PC-3 (cell line): ENCODE data around the gene TGFB2. TPM values are rescaled to one million over a fixed set of nuclear protein-coding genes. Genes with fewer than 3 reads are reported as not detected.

ENCODE experiments used
- ATAC-seq: fragments of 200-7000 bp; cut with Tn5 transposase; 2 replicates; pipeline ENCODE4 v1.9.1; 2020; ENCODE audit warnings: mild to moderate bottlenecking, moderate library complexity
- BruUV-seq: library from RNA; stranded (reverse); fragments of 400-500 nt; replicated peaks from 2 replicates; lab custom pipeline; 2021; lab: Mats Ljungman, UMichigan
- CTCF ChIA-PET: fragments of 300-600 bp; sonication (Branson Sonifier 250); formaldehyde crosslinking; loops from one replicate; lab custom pipeline; 2022; ENCODE audit warnings: antibody characterized with exemption; lab: Charles Lee
- POLR2A ChIA-PET: fragments of 300-600 bp; sonication (Branson Sonifier 250); formaldehyde crosslinking; loops from one replicate; lab custom pipeline; 2022; ENCODE audit warnings: antibody characterized with exemption; ENCODE audit not compliant: unreplicated experiment; lab: Charles Lee
- DNase-seq: peaks from one replicate; pipeline ENCODE4 v3.0.0-alpha.2; 2015
- H2AFZ ChIP-seq: fragments of 300-600 bp; sonication (generic); 2 replicates; pipeline ENCODE4 v1.6.0; 2016; ENCODE audit warnings: antibody characterized with exemption, low read length
- H3F3A ChIP-seq: fragments of 300-600 bp; sonication (generic); one replicate; pipeline ENCODE4 v1.6.0; 2017; ENCODE audit warnings: antibody characterized with exemption, low read length, control low read depth, mild to moderate bottlenecking; ENCODE audit not compliant: unreplicated experiment
- H3K27ac ChIP-seq: fragments of 300-600 bp; sonication (generic); 2 replicates; pipeline ENCODE4 v1.5.1; 2016; ENCODE audit warnings: mild to moderate bottlenecking, low read length
- H3K27me3 ChIP-seq: fragments of 300-600 bp; sonication (generic); 2 replicates; pipeline ENCODE4 v1.6.1; 2016; ENCODE audit warnings: low read length, mixed read lengths
- H3K36me3 ChIP-seq: fragments of 300-600 bp; sonication (generic); 2 replicates; pipeline ENCODE4 v1.6.1; 2016; ENCODE audit warnings: low read depth, mixed run types, low read length, mixed read lengths
- H3K4me1 ChIP-seq: fragments of 300-600 bp; sonication (generic); 2 replicates; pipeline ENCODE4 v1.5.1; 2016; ENCODE audit warnings: low read length; ENCODE audit not compliant: insufficient read depth
- H3K4me2 ChIP-seq: fragments of 300-600 bp; sonication (generic); 2 replicates; pipeline ENCODE4 v1.6.0; 2016; ENCODE audit warnings: low read length
- H3K4me3 ChIP-seq: fragments of 300-600 bp; sonication (generic); 2 replicates; pipeline ENCODE4 v1.5.1; 2016; ENCODE audit warnings: mild to moderate bottlenecking, low read length, mixed read lengths
- H3K79me2 ChIP-seq: fragments of 300-600 bp; sonication (generic); 2 replicates; pipeline ENCODE4 v1.6.1; 2017; ENCODE audit warnings: low read length, mixed read lengths
- H3K9ac ChIP-seq: fragments of 300-600 bp; sonication (generic); 2 replicates; pipeline ENCODE4 v1.6.0; 2016; ENCODE audit warnings: mild to moderate bottlenecking, low read length
- H3K9me2 ChIP-seq: fragments of 300-600 bp; sonication (generic); replicated peaks from 2 replicates; pipeline ENCODE4 v1.6.1; 2016; ENCODE audit warnings: mixed run types, low read length, mixed read lengths
- H3K9me3 ChIP-seq: fragments of 300-600 bp; sonication (generic); 2 replicates; pipeline ENCODE4 v1.6.1; 2016; ENCODE audit warnings: low read length, mixed read lengths
- H4K20me1 ChIP-seq: fragments of 300-600 bp; sonication (generic); 2 replicates; pipeline ENCODE4 v1.6.1; 2016; ENCODE audit warnings: low read length, mixed read lengths
- CTCF ChIP-seq: fragments of 300-600 bp; sonication (generic); conservative IDR thresholded peaks from 2 replicates; pipeline ENCODE4 v1.5.1; 2017; ENCODE audit warnings: antibody characterized with exemption, low read depth, mild to moderate bottlenecking, low read length
- EZH2 ChIP-seq: fragments of 300-600 bp; sonication (generic); IDR thresholded peaks from one replicate; pipeline ENCODE4 v1.6.1; 2017; ENCODE audit warnings: antibody characterized with exemption, mild to moderate bottlenecking, low read length; ENCODE audit not compliant: unreplicated experiment
- EZH2phosphoT487 ChIP-seq: fragments of 300-600 bp; sonication (generic); IDR thresholded peaks from 2 replicates; pipeline ENCODE4 v1.6.1; 2018; ENCODE audit warnings: mild to moderate bottlenecking, antibody characterized with exemption, low read length, borderline replicate concordance
- intact Hi-C: fragments of 100-400 bp; cut with micrococcal nuclease; formaldehyde crosslinking; loops from 2 replicates; pipeline ENCODE4 v1.9.0; 2023
- total RNA-seq: library from RNA; depleted of rRNA; stranded (reverse); fragments of >200 nt; gene quantifications from 2 replicates; pipeline ENCODE4 v1.2.3, GENCODE V29; 2014

TGFB2 gene
- total RNA-seq, 1 experiment from 2014 or later = 50.3 TPM

GRCh38 chr1:218456444-218456843 lies 111.3 kb downstream of the TGFB2 start:
- H3K9ac ChIP-seq = no peak overlapping the region
- ChIA-PET POLR2A (no interaction called here), CTCF (no interaction called here)
- DNase-seq (no peak), ATAC-seq (no peak)
- no peaks in the 10 kb centered on the region for H3K27me3 ChIP-seq
- no TSS peak for BruUV-seq
- H3K4me2 ChIP-seq = no peak overlapping the region
- H3F3A ChIP-seq = no peaks in the 10 kb centered on the region
- no peak overlapping the region for H3K27ac ChIP-seq
- H3K4me3 ChIP-seq = no peak overlapping the region
- no peaks in the 10 kb centered on the region for H3K9me2 ChIP-seq
- no peaks in the 10 kb centered on the region for H3K9me3 ChIP-seq
- H3K79me2 ChIP-seq = no peaks in the 10 kb centered on the region
- intact Hi-C loops = no loop called here
- peaks cover 33% of the 10 kb centered on the region for H3K4me1 ChIP-seq
- no peak overlapping the region for H2AFZ ChIP-seq
- TF ChIP-seq EZH2phosphoT487 (no peak), CTCF (no peak), EZH2 (no peak)
- no peaks in the 10 kb centered on the region for H4K20me1 ChIP-seq
- no peaks in the 10 kb centered on the region for H3K36me3 ChIP-seq

GRCh38 chr1:218459450-218459849 lies 114.3 kb downstream of the TGFB2 start:
- H3K9me2 ChIP-seq = no peaks in the 10 kb centered on the region
- peak overlapping the region; percentile 64 for H2AFZ ChIP-seq
- CTCF ChIA-PET = interaction anchor here (0.7 to 0.9 kb wide), 2 partner anchors 39 to 79 kb away, joined by 3 read pairs; no protein-coding TSS in a partner anchor
- H3K27ac ChIP-seq = peak overlapping the region; percentile 56
- peak overlapping the region; percentile 10; the same call in 1 of the 2 replicates for H3K4me3 ChIP-seq
- ATAC-seq (no peak), DNase-seq (no peak)
- TSS peak; percentile 82 for BruUV-seq
- H3K9ac ChIP-seq = no peak overlapping the region
- H3K27me3 ChIP-seq = no peaks in the 10 kb centered on the region
- intact Hi-C loops = no loop called here
- H3F3A ChIP-seq = no peaks in the 10 kb centered on the region
- peak overlapping the region; percentile 73 for H3K4me2 ChIP-seq
- POLR2A ChIA-PET = interaction anchor here (0.6 kb wide), 1 partner anchor 1090 kb away, joined by 3 read pairs; no protein-coding TSS in a partner anchor
- no peaks in the 10 kb centered on the region for H3K36me3 ChIP-seq
- no peaks in the 10 kb centered on the region for H3K79me2 ChIP-seq
- no peaks in the 10 kb centered on the region for H3K9me3 ChIP-seq
- no peak for TF ChIP-seq EZH2
- TF ChIP-seq CTCF = no peak
- TF ChIP-seq EZH2phosphoT487 = no peak
- H3K4me1 ChIP-seq = peaks cover 44% of the 10 kb centered on the region
- no peaks in the 10 kb centered on the region for H4K20me1 ChIP-seq
